OCI-LY3 (cell line): ENCODE measurements around the gene RPUSD1.

ENCODE experiments used
- H2AFZ ChIP-seq: fragments of 200-600, 300-600 bp; shearing (Covaris generic); 2 replicates; pipeline ENCODE4 v1.6.0; 2014; ENCODE audit warnings: antibody characterized with exemption, low read depth, low read length
- H3K27ac ChIP-seq: fragments of 200-600, 300-600 bp; sonication (generic); 2 replicates; pipeline ENCODE4 v1.5.1; 2014; ENCODE audit warnings: mild to moderate bottlenecking, low read length, moderate library complexity, mixed read lengths
- H3K27me3 ChIP-seq: fragments of 200-600, 300-600 bp; sonication (generic); 2 replicates; pipeline ENCODE4 v1.6.1; 2014; ENCODE audit warnings: low read depth, low read length, mixed read lengths
- H3K36me3 ChIP-seq: fragments of 200-600, 300-600 bp; sonication (generic); replicated peaks from 2 replicates; pipeline ENCODE3; 2014; ENCODE audit warnings: low read depth, low read length, mixed read lengths
- H3K4me1 ChIP-seq: fragments of 300-600, 200-600 bp; sonication (generic); 2 replicates; pipeline ENCODE4 v1.6.1; 2014; ENCODE audit warnings: low read length, mixed read lengths
- H3K4me2 ChIP-seq: fragments of 200-600, 300-600 bp; sonication (generic); 2 replicates; pipeline ENCODE4 v1.6.1; 2014; ENCODE audit warnings: low read length, mixed read lengths
- H3K4me3 ChIP-seq: fragments of 300-600, 200-600 bp; sonication (generic); 2 replicates; pipeline ENCODE4 v1.5.1; 2014; ENCODE audit warnings: antibody characterized with exemption, mild to moderate bottlenecking, low read length, moderate library complexity
- H3K79me2 ChIP-seq: fragments of 300-600, 200-600 bp; shearing (Covaris generic); 2 replicates; pipeline ENCODE4 v1.6.1; 2014; ENCODE audit warnings: mild to moderate bottlenecking, low read length, mixed read lengths
- H3K9ac ChIP-seq: fragments of 300-600, 200-600 bp; shearing (Covaris generic); 2 replicates; pipeline ENCODE4 v1.6.0; 2014; ENCODE audit warnings: mild to moderate bottlenecking, low read length, moderate library complexity
- H3K9me3 ChIP-seq: fragments of 200-600, 300-600 bp; shearing (Covaris generic); 2 replicates; pipeline ENCODE4 v1.6.1; 2014; ENCODE audit warnings: low read length, mixed read lengths; ENCODE audit not compliant: insufficient read depth
- H4K20me1 ChIP-seq: fragments of 200-600, 300-600 bp; sonication (generic); 2 replicates; pipeline ENCODE4 v1.6.1; 2016; ENCODE audit warnings: low read length, mixed read lengths; ENCODE audit not compliant: insufficient read depth
- EZH2phosphoT487 ChIP-seq: fragments of 200-600 bp; shearing (Covaris generic); IDR thresholded peaks from 2 replicates; pipeline ENCODE4 v1.6.1; 2018; ENCODE audit warnings: antibody characterized with exemption, mixed run types, low read depth
- TF ChIP-seq, protein P1 (sequence below): fragments of 200-600, 300-600 bp; sonication (generic); IDR thresholded peaks from 2 replicates; pipeline ENCODE4 v1.5.1; 2014; ENCODE audit warnings: antibody characterized with exemption, low read length, low read depth

RPUSD1 gene

DNA sequence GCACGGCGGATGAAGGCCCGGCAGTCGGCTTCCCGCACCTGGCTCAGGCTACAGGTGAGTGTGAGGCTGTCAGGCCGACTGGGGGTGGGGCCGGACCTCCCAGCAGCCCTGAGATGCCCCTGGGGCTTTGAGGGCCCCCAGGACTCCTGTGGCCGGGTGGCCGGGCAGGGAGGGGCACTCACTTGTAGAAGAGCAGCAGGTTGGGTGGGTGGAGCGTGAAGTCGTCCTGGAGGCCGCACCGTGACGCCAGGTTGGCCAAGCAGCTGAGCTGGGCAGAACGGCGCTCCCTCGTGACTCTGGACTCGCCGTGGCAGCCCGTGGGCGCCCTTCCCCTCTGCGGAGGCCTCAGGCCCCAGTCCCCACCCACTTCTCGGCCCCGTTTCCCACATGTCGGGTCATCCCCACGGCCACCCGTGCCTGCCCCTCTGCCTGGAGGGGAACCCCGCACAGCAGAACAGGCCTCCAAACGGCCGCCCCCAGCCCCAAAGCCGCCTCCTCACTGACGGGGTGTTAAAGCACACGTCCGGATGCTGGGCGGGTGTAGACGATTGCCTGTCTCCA lies 12.9 kb downstream of the RPUSD1 start:
- Histone ChIP-seq H3K9me3 (no peaks in the 10 kb centered on the region), H3K27me3 (peaks cover 15% of the 10 kb centered on the region), H2AFZ (no peak overlapping the region), H3K27ac (no peak overlapping the region), H3K4me2 (no peak overlapping the region), H3K36me3 (no peaks in the 10 kb centered on the region), H3K4me1 (no peaks in the 10 kb centered on the region), H3K4me3 (no peak overlapping the region), H3K79me2 (no peaks in the 10 kb centered on the region), H3K9ac (no peak overlapping the region), H4K20me1 (no peaks in the 10 kb centered on the region)
- TF ChIP-seq, protein P1, sequence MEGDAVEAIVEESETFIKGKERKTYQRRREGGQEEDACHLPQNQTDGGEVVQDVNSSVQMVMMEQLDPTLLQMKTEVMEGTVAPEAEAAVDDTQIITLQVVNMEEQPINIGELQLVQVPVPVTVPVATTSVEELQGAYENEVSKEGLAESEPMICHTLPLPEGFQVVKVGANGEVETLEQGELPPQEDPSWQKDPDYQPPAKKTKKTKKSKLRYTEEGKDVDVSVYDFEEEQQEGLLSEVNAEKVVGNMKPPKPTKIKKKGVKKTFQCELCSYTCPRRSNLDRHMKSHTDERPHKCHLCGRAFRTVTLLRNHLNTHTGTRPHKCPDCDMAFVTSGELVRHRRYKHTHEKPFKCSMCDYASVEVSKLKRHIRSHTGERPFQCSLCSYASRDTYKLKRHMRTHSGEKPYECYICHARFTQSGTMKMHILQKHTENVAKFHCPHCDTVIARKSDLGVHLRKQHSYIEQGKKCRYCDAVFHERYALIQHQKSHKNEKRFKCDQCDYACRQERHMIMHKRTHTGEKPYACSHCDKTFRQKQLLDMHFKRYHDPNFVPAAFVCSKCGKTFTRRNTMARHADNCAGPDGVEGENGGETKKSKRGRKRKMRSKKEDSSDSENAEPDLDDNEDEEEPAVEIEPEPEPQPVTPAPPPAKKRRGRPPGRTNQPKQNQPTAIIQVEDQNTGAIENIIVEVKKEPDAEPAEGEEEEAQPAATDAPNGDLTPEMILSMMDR = no peak
- no peak for TF ChIP-seq EZH2phosphoT487

DNA sequence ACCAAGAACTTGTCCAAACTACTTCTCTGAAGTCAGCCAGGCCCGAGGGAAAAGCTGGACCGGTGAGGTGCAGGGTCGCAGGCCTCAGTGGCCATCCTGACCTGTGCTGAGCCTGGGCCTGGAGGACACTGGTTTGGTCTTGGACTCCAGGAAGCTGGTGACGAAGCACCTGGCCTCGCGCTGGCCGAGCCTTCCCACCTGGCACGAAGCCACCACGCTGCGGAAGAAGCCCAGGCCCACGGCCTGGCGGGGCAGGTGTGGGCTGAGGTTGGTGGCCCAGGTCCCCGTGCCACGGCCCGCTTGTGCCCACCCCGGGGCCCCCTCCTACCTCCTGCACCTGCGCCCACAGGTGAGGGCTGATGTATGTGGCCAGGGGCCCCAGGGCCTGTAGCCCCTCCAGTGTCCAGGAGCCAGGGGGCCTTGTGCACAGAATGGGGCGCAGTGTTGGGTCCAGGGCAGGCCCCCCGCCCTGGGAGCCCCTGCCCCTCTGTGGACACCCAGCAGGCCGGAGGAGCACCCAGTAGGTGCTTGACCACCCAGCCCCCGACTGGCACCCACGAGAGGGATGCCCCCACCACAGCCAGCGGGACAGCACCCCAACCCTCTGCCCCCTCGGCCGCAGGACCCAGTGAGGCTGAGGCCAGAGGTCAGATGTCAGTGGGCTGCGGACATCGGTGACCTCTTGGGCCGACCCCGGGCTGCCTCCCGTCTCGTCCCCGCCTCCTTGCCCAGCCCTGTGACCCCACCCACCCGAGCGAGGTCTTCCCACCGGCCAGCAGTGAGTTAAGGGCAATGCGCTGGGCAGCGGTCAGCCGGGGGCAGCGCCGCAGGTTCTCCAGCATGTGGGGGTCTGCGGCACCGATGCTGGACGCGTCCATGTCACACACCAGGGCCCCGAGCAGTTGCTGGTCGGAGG lies 13.8 kb downstream of the RPUSD1 start:
- no peaks in the 10 kb centered on the region for H3K9me3 ChIP-seq
- no peak overlapping the region for H3K9ac ChIP-seq
- no peaks in the 10 kb centered on the region for H3K4me1 ChIP-seq
- no peak overlapping the region for H3K4me2 ChIP-seq
- no peak overlapping the region for H3K4me3 ChIP-seq
- no peak overlapping the region for H2AFZ ChIP-seq
- no peaks in the 10 kb centered on the region for H3K36me3 ChIP-seq
- no peaks in the 10 kb centered on the region for H3K79me2 ChIP-seq
- peaks cover 15% of the 10 kb centered on the region for H3K27me3 ChIP-seq
- no peak for TF ChIP-seq EZH2phosphoT487
- TF ChIP-seq, protein P1 = no peak
- no peaks in the 10 kb centered on the region for H4K20me1 ChIP-seq
- H3K27ac ChIP-seq = no peak overlapping the region

DNA sequence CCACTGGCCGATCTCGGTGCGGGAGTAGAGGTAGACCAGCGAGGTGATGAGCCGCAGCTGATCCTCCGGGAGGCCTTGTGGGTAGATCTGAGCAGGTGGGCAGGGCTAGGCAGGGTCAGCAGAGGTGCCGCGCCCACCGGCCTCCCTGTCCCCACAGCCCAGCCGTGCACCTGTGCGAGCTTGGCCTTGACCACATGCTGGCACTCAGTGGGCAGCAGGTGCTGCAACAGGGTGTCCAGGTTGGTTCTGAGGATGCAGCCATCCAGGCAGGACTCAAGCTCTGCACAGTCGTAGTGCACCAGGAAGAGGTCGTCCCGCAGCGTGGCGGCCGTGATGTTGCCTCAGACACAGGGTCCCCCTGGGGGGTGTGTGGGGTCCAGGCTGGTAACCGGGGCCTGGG lies 15.2 kb downstream of the RPUSD1 start:
- Histone ChIP-seq H3K4me2 (no peak overlapping the region), H3K79me2 (no peaks in the 10 kb centered on the region), H3K9ac (no peak overlapping the region), H3K27me3 (peaks cover 4% of the 10 kb centered on the region), H3K4me1 (no peaks in the 10 kb centered on the region), H4K20me1 (no peaks in the 10 kb centered on the region), H3K9me3 (no peaks in the 10 kb centered on the region), H3K36me3 (no peaks in the 10 kb centered on the region), H2AFZ (no peak overlapping the region), H3K27ac (no peak overlapping the region), H3K4me3 (no peak overlapping the region)
- TF ChIP-seq, protein P1 = no peak
- no peak for TF ChIP-seq EZH2phosphoT487

DNA sequence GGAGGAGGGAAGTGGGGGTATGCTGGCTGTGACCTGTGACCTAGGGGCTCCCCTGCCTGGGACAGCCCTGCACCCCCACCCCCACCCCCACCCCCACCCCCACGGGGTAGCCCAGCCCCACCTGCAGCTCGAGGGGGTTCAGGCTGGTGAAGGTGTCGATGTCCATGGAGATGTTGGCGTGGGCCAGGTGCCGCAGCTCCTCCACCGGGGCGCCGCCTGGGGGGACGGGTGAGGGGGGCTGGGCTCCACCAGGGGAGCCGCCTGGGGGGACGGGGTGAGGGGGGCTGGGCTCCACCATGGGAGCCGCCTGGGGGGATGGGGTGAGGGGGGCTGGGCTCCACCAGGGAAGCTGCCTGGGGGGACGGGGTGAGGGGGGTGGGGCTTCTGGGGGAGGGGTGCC lies 17.8 kb downstream of the RPUSD1 start:
- H3K79me2 ChIP-seq = no peaks in the 10 kb centered on the region
- H3K27me3 ChIP-seq = no peaks in the 10 kb centered on the region
- H3K36me3 ChIP-seq = no peaks in the 10 kb centered on the region
- H3K4me3 ChIP-seq = no peak overlapping the region
- no peaks in the 10 kb centered on the region for H4K20me1 ChIP-seq
- H3K9me3 ChIP-seq = no peaks in the 10 kb centered on the region
- no peaks in the 10 kb centered on the region for H3K4me1 ChIP-seq
- no peak overlapping the region for H3K27ac ChIP-seq
- H2AFZ ChIP-seq = no peak overlapping the region
- H3K9ac ChIP-seq = no peak overlapping the region
- no peak for TF ChIP-seq EZH2phosphoT487
- TF ChIP-seq, protein P1 = no peak
- H3K4me2 ChIP-seq = no peak overlapping the region
